ENCODE measurements around the gene USP26.

USP26 gene, protein sequence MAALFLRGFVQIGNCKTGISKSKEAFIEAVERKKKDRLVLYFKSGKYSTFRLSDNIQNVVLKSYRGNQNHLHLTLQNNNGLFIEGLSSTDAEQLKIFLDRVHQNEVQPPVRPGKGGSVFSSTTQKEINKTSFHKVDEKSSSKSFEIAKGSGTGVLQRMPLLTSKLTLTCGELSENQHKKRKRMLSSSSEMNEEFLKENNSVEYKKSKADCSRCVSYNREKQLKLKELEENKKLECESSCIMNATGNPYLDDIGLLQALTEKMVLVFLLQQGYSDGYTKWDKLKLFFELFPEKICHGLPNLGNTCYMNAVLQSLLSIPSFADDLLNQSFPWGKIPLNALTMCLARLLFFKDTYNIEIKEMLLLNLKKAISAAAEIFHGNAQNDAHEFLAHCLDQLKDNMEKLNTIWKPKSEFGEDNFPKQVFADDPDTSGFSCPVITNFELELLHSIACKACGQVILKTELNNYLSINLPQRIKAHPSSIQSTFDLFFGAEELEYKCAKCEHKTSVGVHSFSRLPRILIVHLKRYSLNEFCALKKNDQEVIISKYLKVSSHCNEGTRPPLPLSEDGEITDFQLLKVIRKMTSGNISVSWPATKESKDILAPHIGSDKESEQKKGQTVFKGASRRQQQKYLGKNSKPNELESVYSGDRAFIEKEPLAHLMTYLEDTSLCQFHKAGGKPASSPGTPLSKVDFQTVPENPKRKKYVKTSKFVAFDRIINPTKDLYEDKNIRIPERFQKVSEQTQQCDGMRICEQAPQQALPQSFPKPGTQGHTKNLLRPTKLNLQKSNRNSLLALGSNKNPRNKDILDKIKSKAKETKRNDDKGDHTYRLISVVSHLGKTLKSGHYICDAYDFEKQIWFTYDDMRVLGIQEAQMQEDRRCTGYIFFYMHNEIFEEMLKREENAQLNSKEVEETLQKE

DNA sequence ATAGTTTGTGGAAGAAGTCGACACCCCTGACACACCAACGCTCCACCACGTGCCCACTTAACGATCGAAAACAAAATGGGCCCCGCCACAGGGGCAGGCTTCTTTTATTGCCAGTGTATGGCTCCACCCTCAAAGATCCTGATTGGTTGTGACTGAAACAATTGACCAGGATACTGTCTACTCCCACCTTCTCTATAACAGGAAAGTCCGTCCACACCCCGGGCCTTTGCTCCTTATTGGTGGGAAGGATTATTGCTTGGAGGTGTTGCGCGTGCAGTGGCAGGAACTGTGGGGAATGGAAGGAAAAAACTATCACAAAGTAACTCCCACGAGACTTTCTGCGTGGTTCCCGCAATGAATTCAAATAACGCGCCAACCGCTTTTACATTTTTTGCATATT lies at the start of gene USP26:
Gene USP26 (minus strand): TSS at position 79 of the 400 bp plus-strand sequence. CDS start 68,889 bp downstream, outside the sequence.
- TF ChIP-seq, protein P1, sequence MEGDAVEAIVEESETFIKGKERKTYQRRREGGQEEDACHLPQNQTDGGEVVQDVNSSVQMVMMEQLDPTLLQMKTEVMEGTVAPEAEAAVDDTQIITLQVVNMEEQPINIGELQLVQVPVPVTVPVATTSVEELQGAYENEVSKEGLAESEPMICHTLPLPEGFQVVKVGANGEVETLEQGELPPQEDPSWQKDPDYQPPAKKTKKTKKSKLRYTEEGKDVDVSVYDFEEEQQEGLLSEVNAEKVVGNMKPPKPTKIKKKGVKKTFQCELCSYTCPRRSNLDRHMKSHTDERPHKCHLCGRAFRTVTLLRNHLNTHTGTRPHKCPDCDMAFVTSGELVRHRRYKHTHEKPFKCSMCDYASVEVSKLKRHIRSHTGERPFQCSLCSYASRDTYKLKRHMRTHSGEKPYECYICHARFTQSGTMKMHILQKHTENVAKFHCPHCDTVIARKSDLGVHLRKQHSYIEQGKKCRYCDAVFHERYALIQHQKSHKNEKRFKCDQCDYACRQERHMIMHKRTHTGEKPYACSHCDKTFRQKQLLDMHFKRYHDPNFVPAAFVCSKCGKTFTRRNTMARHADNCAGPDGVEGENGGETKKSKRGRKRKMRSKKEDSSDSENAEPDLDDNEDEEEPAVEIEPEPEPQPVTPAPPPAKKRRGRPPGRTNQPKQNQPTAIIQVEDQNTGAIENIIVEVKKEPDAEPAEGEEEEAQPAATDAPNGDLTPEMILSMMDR (IDR thresholded peaks at IDR 0.05): no peak

DNA sequence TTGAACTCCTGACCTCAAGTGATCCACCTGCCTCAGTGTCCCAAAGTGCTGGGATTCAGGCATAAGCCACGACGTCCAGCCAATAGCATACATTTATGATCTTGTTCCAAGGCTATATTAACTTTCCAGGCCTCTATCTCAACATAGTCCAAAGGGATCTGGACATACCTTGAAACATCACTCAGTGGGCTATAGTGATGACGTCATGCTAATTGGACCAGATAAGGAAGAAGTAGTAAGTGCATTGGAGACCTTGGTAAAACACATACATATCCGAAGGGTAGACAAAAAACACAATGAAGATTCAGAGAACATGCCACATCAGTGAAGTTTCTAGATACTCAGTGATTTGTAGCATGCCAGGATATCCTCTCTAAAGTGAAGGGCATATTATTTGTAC lies 37.4 kb upstream of the USP26 start:
- TF ChIP-seq, protein P1 (IDR thresholded peaks at IDR 0.05): no peak

DNA sequence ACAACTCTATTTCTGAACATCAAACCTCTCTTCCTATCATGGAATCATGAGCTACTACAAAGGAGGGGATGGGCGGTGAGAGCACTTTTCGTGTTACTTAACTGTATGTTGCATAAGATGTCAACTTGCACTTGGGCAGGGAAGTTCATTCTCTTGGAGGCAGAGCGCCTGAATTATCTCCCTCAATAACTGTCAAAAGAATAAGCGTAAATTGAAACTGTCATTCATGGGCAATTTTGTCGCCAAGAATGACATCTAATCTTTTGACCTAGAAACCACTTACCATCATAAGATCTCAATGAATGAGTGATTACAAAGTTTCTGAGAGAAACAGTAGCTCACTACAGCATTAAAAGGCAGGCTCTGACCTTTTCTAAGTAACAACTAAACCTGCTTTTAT lies 23.5 kb upstream of the USP26 start:
- TF ChIP-seq, protein P1 (IDR thresholded peaks at IDR 0.05): no peak

DNA sequence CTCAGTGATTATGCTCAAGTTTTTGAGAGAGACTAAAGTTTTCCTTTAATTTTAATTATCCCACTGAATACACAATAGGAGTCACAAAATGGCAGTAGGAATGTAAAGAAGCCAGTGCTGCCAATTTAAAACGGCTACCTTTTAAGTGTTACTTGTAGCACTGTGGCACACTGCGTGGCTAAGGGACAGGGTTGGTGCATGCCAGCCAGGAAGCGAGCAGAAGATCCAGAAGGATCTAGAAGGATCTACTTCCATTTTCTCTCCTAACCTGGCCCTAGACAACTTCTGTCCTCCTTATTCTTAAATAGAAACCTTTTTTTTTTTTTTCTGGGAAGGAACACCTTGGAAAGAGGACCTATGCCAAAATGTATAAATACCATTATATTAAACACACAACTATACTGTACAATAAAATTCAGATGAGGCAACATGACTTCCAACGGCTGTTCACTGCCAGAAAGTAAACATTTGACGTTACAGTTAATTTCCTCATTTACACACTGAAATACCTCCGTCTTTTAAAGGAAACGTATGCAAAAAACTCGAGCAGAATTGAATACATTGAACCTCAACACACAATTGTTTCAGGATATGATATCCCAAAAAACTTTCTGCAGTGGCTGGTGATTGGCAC lies 2.7 kb downstream of the USP26 start:
- TF ChIP-seq, protein P1 (IDR thresholded peaks at IDR 0.05): no peak

DNA sequence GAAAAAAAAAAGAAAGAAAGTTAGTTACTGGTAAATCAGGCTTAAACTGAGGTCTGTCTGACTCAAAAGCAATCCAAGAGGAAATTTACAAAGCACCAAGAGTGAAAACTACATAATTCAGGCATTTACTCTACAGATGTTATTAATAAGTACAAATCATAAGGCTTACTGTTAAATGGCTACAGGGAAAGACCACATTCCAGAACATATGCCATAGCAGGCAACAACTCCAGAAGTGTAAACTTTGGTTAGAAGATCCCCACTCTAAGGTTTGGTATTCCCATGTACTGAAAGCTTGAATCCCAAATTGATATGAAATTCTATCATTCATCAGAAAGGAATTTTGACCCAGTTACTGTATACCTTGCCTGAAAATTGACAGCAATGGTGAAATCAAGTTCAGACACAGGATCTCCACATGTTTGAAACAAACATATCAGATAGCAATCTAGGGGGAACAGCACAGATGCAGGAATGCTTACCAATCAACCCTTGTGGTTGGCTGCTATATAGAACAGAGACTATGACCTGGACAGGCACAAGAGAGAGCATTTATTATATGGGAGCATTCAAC lies 6.6 kb downstream of the USP26 start:
- TF ChIP-seq, protein P1 (IDR thresholded peaks at IDR 0.05): no peak

DNA sequence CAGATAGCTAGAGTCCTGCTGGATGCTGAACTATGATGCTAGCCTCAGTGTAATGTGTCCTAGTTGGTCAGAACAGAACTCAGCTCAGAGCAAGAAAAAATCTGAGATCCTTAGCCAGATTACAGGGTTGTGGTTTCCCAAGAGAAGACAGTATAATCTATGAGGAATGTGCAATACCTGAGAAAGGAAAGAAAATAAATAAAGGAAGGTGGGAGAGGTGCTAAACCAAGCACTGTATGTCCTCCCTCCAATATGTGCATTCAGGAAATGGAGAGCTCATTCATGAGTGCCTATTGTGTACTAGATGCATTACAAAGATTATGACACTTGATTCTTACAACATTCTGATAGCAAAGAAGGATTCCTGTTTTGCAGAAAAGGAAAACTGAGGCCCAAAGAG lies 7.5 kb downstream of the USP26 start:
- TF ChIP-seq, protein P1 (IDR thresholded peaks at IDR 0.05): no peak

DNA sequence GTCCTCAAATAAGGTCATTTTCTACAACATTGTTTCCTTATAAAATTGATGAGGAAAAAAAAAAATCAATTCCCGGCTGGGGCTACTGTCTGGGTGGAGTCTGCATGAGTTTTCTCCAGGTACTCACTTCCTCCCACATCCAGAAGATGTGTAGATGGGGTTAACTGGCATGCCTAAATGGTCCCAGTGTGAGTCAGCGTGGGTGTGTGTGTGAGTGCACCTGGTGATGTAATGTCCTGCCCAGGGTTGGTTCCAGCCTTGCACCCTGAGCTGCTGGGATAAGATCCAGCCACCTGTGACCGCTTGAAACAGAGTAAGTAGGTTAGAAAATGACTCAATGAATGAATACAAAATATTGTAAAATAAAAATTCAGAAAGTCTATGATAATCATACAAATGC lies 11.1 kb downstream of the USP26 start:
- TF ChIP-seq, protein P1 (IDR thresholded peaks at IDR 0.05): no peak
